GM21390 (cell line): Measurements from ENCODE around the gene NEURL1B.

Experiments
- ATAC-seq: cut with Tn5 transposase; IDR thresholded peaks from one replicate; pipeline ENCODE4 v1.9.1; 2021; ENCODE audit not compliant: unreplicated experiment

NEURL1B gene

GRCh38 chr5:172727551-172727950 is 86.5 kb downstream of the NEURL1B start:
- ATAC-seq: no peak

- ATAC-seq: no peak
Measured at GRCh38 chr5:172728481-172729241, 87.6 kb downstream of the NEURL1B start.

DNA sequence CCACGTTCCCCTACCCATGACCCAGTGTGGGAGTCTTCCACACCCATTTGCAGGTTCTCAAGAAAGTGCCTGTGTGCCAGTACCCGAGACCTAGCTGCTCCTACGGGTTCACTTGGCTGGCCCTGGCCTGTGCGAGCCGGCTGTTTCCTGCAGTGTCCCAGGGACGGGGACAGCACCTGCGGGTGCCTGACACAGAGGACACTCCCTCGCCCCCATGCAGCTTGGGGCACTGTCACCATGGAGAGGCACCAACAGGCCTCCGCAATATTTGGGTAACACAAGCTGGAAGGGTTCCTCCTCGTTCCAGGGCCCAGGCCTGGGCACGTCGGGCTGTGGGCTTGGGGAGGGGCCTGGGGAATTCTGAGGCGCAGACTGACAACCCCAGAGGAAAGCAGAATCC is 88.5 kb downstream of the NEURL1B start:
- ATAC-seq: no peak

DNA sequence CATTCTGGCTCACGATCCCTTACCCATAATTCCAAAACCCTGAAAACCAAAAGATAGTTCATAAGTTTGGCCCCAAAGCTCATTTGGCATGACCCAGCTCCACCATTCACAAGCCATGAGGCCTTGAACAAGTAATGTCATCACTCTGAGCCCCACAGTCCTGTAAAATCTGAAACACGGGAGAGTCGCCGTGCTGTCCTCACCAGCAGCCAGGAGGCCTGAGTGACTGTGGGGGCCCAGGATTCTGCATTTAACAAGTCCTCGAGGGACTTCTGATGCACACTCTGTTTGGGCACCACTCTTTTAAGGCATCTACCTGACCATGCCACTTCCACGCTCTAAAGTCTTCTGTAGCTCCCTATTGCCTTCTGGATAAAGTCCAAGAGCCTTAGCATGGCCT is 89.2 kb downstream of the NEURL1B start:
- no peak for ATAC-seq

- ATAC-seq: no peak
Measured at GRCh38 chr5:172730981-172731679, 90.1 kb downstream of the NEURL1B start.

- no peak for ATAC-seq
Measured at GRCh38 chr5:172731680-172732074, 90.6 kb downstream of the NEURL1B start.

- ATAC-seq: no peak
Measured at GRCh38 chr5:172732201-172732865, 91.3 kb downstream of the NEURL1B start.

DNA sequence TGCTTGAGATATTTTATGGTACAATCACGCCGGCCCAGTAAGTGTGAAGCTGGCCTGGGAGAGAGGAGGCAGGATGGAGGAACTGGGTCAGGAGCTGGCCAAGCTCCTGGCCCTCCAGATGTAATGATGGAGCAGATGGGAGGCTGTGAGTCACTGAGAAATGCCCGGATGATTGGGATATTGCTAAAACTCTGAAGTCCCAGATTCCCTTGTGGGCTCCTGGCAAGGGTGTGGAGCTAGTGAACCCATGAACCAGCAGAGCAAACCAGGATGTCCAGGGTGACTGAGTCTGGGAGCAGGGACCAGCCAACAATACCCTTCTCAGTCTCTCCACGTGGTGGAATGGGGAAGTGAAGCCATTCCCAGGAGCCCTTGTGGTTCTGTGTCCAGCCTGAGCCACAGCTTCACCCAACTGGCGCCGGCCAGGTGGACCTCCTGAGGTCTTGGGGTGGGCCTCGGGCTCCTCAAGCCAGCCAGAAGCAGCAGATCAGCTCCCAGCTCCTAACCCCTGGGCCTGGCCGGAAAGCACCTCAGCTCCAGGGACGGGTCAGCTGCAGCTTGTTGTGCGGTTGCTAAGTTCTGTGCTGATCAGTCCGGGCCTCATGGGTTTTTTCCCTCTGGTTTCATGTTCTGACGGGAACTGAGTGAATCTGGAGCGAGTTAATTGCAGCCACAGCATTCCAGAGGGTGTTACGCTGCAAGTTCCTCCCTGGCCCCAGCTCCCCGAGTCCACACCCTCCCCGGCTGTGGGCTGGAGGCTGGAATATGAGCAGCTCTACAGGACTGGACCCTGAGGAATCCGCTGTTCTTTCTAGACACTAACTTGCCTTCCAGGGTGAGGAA is 92.3 kb downstream of the NEURL1B start:
- no peak for ATAC-seq

GRCh38 chr5:172733974-172734346 is 92.9 kb downstream of the NEURL1B start:
- ATAC-seq: no peak

GRCh38 chr5:172735141-172735831 is 94.2 kb downstream of the NEURL1B start:
- no peak for ATAC-seq

DNA sequence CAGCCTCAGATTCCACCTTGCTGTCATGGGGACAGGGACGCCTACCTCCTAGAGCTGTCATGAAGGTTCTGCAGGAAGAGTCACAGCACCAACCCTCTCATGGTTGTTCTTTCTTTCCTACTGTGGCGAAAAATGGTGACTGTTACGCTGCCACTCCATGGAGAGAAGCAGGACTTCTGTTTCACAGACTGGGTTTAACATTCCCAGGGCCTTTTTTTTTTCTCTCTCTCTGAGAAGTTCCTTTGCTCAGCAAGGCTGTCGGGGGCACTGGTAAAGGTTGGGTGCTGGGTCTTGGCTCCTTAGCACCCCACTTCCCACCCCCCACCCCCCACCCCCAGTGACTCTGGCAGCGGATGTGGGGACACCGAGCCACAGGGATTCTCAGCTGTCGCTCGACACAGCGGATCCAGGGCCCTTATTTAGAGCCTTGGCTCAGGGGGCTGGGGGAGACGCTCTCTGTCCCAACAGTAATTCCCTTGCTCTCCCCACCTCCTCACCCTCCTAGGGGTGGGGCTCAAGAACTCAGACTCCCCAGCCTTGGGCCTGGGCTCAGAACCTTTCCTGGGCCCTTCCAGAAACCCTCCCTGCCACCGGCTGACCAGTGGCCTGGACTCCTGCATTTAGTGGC is 95.6 kb downstream of the NEURL1B start:
- ATAC-seq: no peak

GRCh38 chr5:172739375-172739774 is 98.3 kb downstream of the NEURL1B start:
- ATAC-seq: no peak

- no peak for ATAC-seq
Measured at GRCh38 chr5:172740428-172741205, 99.6 kb downstream of the NEURL1B start.
